ENCODE data around the gene RASSF1.

- no peak for TF ChIP-seq CTCF (IDR thresholded peaks at IDR 0.05; ENCODE audit: control extremely low read depth in 1 of 3, insufficient read depth in 1 of 3, low read depth in 1 of 3, low read length in 3 of 3)
- TF ChIP-seq HDAC2 (IDR thresholded peaks at IDR 0.05; ENCODE audit: borderline replicate concordance in 1 of 2, low read depth in 2 of 2, low read length in 2 of 2) = no peak; a peak in 1 of 4 replicates
- no peak for TF ChIP-seq POLR2A (IDR thresholded peaks at IDR 0.05; ENCODE audit: control extremely low read depth in 1 of 2, low read depth in 2 of 2, low read length in 2 of 2)
These were observed 4.0 kb downstream of the RASSF1 start for GRCh38 chr3:50336452-50337174.

Measured in H1 (cell line).